Hepatic stellate cell (primary cell): ENCODE measurements around the gene THBS4.

Experiments used
- DNase-seq: peaks from one replicate; pipeline ENCODE4 v3.0.0; 2011; ENCODE audit warnings: low spot score

THBS4 gene

GRCh38 chr5:80034962-80035821 is at the start of gene THBS4:
THBS4 (plus strand) TSS chr5:80035348; CDS start chr5:80035538, 190 bp downstream.
- DNase-seq, result no peak

GRCh38 chr5:79986260-79986659 is 48.9 kb upstream of the THBS4 start:
- DNase-seq, result no peak

- DNase-seq, result no peak
Measured at GRCh38 chr5:79990205-79990597, 44.9 kb upstream of the THBS4 start.

GRCh38 chr5:79990598-79991507 is 44.3 kb upstream of the THBS4 start, which contains the start of gene MTX3:
MTX3 (minus strand) TSS chr5:79991262; CDS start chr5:79991238, 24 bp downstream.
- DNase-seq, result peak; percentile 72

- no peak for DNase-seq
Measured at GRCh38 chr5:79992891-79993657, 42.1 kb upstream of the THBS4 start.

- no peak for DNase-seq
Measured at GRCh38 chr5:79999722-80000121, 35.4 kb upstream of the THBS4 start.

- no peak for DNase-seq
Measured at GRCh38 chr5:80002677-80003076, 32.5 kb upstream of the THBS4 start.

- DNase-seq, result no peak
Measured at GRCh38 chr5:80008995-80009765, 26.0 kb upstream of the THBS4 start.

GRCh38 chr5:80010754-80011392 is 24.3 kb upstream of the THBS4 start:
- DNase-seq, result no peak

- no peak for DNase-seq
Measured at GRCh38 chr5:80025069-80025468, 10.1 kb upstream of the THBS4 start.

- no peak for DNase-seq
Measured at GRCh38 chr5:80026841-80027240, 8.3 kb upstream of the THBS4 start.

GRCh38 chr5:80031109-80031508 is 4.0 kb upstream of the THBS4 start:
- no peak for DNase-seq

- DNase-seq, result no peak
Measured at GRCh38 chr5:80033513-80033912, 1.6 kb upstream of the THBS4 start.

GRCh38 chr5:80034559-80034958 is 589 bp upstream of the THBS4 start:
- no peak for DNase-seq

GRCh38 chr5:80035839-80036238 is 691 bp downstream of the THBS4 start:
- DNase-seq, result no peak

- no peak for DNase-seq
Measured at GRCh38 chr5:80036615-80037014, 1.5 kb downstream of the THBS4 start.

- no peak for DNase-seq
Measured at GRCh38 chr5:80037366-80037765, 2.2 kb downstream of the THBS4 start.

- DNase-seq, result no peak
Measured at GRCh38 chr5:80039650-80040049, 4.5 kb downstream of the THBS4 start.

GRCh38 chr5:80041527-80041926 is 6.4 kb downstream of the THBS4 start:
- DNase-seq, result no peak

- no peak for DNase-seq
Measured at GRCh38 chr5:80042330-80042729, 7.2 kb downstream of the THBS4 start.

- DNase-seq, result no peak
Measured at GRCh38 chr5:80043187-80043586, 8.0 kb downstream of the THBS4 start.
